HCT116 (cell line): ENCODE measurements around the gene PSAP. TPM values are rescaled to one million over a fixed set of nuclear protein-coding genes. Genes with fewer than 3 reads are reported as not detected.

Experiments
- ATAC-seq: fragments of 200-7000 bp; cut with Tn5 transposase; 2 replicates; pipeline ENCODE4 v1.9.1; 2020; ENCODE audit warnings: mild to moderate bottlenecking, moderate library complexity
- BruUV-seq: library from RNA; stranded (reverse); fragments of 400-500 nt; replicated peaks from 2 replicates; lab custom pipeline; 2021; lab: Mats Ljungman, UMichigan
- CTCF ChIA-PET: fragments of 300-600 bp; sonication (Branson Sonifier 250); formaldehyde crosslinking; loops from one replicate; lab custom pipeline; 2021; ENCODE audit warnings: antibody characterized with exemption; lab: Charles Lee
- POLR2A ChIA-PET: fragments of 300-600, 350-600 bp; sonication (Branson Sonifier 250); formaldehyde crosslinking; loops from one replicate; lab custom pipeline; 2021; ENCODE audit warnings: antibody characterized with exemption; lab: Charles Lee
- RAD21 ChIA-PET, 2 experiments: fragments of 300-600 bp; sonication (Branson Sonifier 250); formaldehyde crosslinking; loops; one replicate each; lab custom pipeline; 2023; ENCODE audit warnings: low total read pairs in 2 of 2; ENCODE audit not compliant: uncharacterized antibody in 2 of 2, unreplicated experiment in 2 of 2, low non-redundant PET in 1 of 2; lab: Charles Lee
- DNase-seq: peaks from one replicate; pipeline ENCODE4 v3.0.0-alpha.2; 2010; ENCODE audit warnings: low read depth, low spot score
- H2AFZ ChIP-seq: fragments of 200-600 bp; shearing (Covaris generic), sonication (generic); 2 replicates; pipeline ENCODE4 v1.6.1; 2017; ENCODE audit warnings: low read depth, mixed run types, mixed read lengths, antibody characterized with exemption, low read length; ENCODE audit not compliant: poor library complexity, severe bottlenecking
- H3K27ac ChIP-seq: 2 replicates; pipeline ENCODE4 v1.5.1; 2012; ENCODE audit warnings: low read depth, low read length
- H3K27me3 ChIP-seq: fragments of 200-600 bp; sonication (generic); 2 replicates; pipeline ENCODE4 v1.6.1; 2016; ENCODE audit warnings: mixed run types, low read length, mixed read lengths; ENCODE audit not compliant: insufficient read depth
- H3K36me3 ChIP-seq, 2 experiments: fragments of 200-500 bp in 1 of 2; fragments of 200-600 bp in 1 of 2; sonication (Bioruptor generic) in 1 of 2; sonication (generic) in 1 of 2; 2 replicates each; pipeline versions ENCODE4 v1.5.1 to v1.6.1; 2014 to 2016; ENCODE audit warnings: low read length in 2 of 2, inconsistent platforms in 1 of 2, mixed read lengths in 1 of 2, mixed run types in 1 of 2; ENCODE audit not compliant: insufficient read depth in 2 of 2, control insufficient read depth in 1 of 2
- H3K4me1 ChIP-seq, 2 experiments: fragments of 200-600 bp in 1 of 2; sonication (generic) in 1 of 2; 2 replicates each; pipeline versions ENCODE4 v1.5.1 to v1.6.1; 2012 to 2017; ENCODE audit warnings: low read length in 2 of 2, inconsistent platforms in 1 of 2, mild to moderate bottlenecking in 1 of 2, mixed read lengths in 1 of 2, mixed run types in 1 of 2, moderate library complexity in 1 of 2; ENCODE audit not compliant: insufficient read depth in 2 of 2, control insufficient read depth in 1 of 2
- H3K4me2 ChIP-seq: fragments of 200-600 bp; sonication (generic); 2 replicates; pipeline ENCODE4 v1.6.1; 2017; ENCODE audit warnings: mixed run types, low read length, mixed read lengths
- H3K4me3 ChIP-seq, 2 experiments: fragments of 200-600 bp in 1 of 2; sonication (generic) in 1 of 2; replicated peaks in 1 of 2; 2 replicates each; pipeline ENCODE4 v1.5.1; 2011 to 2016; ENCODE audit warnings: low read length in 2 of 2, control low read depth in 1 of 2, low read depth in 1 of 2, mild to moderate bottlenecking in 1 of 2, mixed read lengths in 1 of 2, mixed run types in 1 of 2
- H3K79me2 ChIP-seq: fragments of 200-600 bp; sonication (generic); 2 replicates; pipeline ENCODE4 v1.6.1; 2017; ENCODE audit warnings: mild to moderate bottlenecking, mixed run types, low read length, moderate library complexity, mixed read lengths; ENCODE audit not compliant: insufficient read depth
- H3K9ac ChIP-seq: fragments of 200-600 bp; sonication (generic); 2 replicates; pipeline ENCODE4 v1.6.1; 2016; ENCODE audit warnings: low read length, mixed read lengths
- H3K9me2 ChIP-seq: fragments of 200-600 bp; sonication (generic), shearing (Covaris generic); 2 replicates; pipeline ENCODE4 v1.6.1; 2017; ENCODE audit warnings: mixed run types, mild to moderate bottlenecking, moderate library complexity; ENCODE audit not compliant: insufficient read depth
- H3K9me3 ChIP-seq, 2 experiments: fragments of 200-500 bp in 1 of 2; fragments of 200-600 bp in 1 of 2; sonication (Bioruptor generic) in 1 of 2; sonication (generic) in 1 of 2; 2 replicates each; pipeline ENCODE4 v1.6.1; 2014 to 2017; ENCODE audit warnings: low read length in 2 of 2, mixed read lengths in 2 of 2, inconsistent platforms in 1 of 2, low read depth in 1 of 2, mild to moderate bottlenecking in 1 of 2, mixed run types in 1 of 2, moderate library complexity in 1 of 2; ENCODE audit not compliant: control insufficient read depth in 1 of 2, insufficient read depth in 1 of 2
- H4K20me1 ChIP-seq: fragments of 200-600 bp; sonication (generic), shearing (Covaris generic); 2 replicates; pipeline ENCODE4 v1.6.1; 2017; ENCODE audit warnings: mixed run types, mild to moderate bottlenecking, moderate library complexity; ENCODE audit not compliant: insufficient read depth
- CEBPB ChIP-seq: IDR thresholded peaks from 2 replicates; pipeline ENCODE4 v1.6.1; 2012; ENCODE audit warnings: low read depth
- EZH2 ChIP-seq: fragments of 200-600 bp; sonication (generic); IDR thresholded peaks from 2 replicates; pipeline ENCODE4 v1.6.1; 2017; ENCODE audit warnings: antibody characterized with exemption, mixed run types
- EZH2phosphoT487 ChIP-seq: fragments of 200-600 bp; IDR thresholded peaks from 2 replicates; pipeline ENCODE4 v1.6.1; 2018; ENCODE audit warnings: antibody characterized with exemption, borderline replicate concordance
- JUND ChIP-seq: IDR thresholded peaks from 2 replicates; pipeline ENCODE4 v1.6.1; 2012
- POLR2A ChIP-seq: IDR thresholded peaks from 2 replicates; pipeline ENCODE4 v1.7.0; 2011; ENCODE audit warnings: borderline replicate concordance; ENCODE audit not compliant: insufficient read depth, insufficient read length; ENCODE audit errors: extremely low read depth
- POLR2AphosphoS5 ChIP-seq: IDR thresholded peaks from 2 replicates; pipeline ENCODE4 v1.6.1; 2011; ENCODE audit warnings: mild to moderate bottlenecking, low read depth, low read length, moderate library complexity
- RAD21 ChIP-seq: IDR thresholded peaks from 2 replicates; pipeline ENCODE4 v1.6.1; 2012; ENCODE audit warnings: low read depth, mild to moderate bottlenecking
- SIN3A ChIP-seq: IDR thresholded peaks from 2 replicates; pipeline ENCODE4 v1.6.1; 2012; ENCODE audit warnings: low read depth
- SRF ChIP-seq: IDR thresholded peaks from 2 replicates; pipeline ENCODE4 v1.6.1; 2012; ENCODE audit warnings: low read depth
- YY1 ChIP-seq: IDR thresholded peaks from 2 replicates; pipeline ENCODE4 v1.6.1; 2011; ENCODE audit warnings: low read length, low read depth, moderate library complexity, mild to moderate bottlenecking; ENCODE audit not compliant: insufficient replicate concordance; ENCODE audit errors: extremely low read depth
- ZFX ChIP-seq: fragments of 450-650 bp; IDR thresholded peaks from 2 replicates; pipeline ENCODE4 v1.6.1; 2017
- intact Hi-C: fragments of 100-400 bp; cut with micrococcal nuclease; formaldehyde crosslinking; loops from 2 replicates; pipeline ENCODE4 v1.10.0; 2022
- total RNA-seq: library from RNA; stranded (reverse); gene quantifications from one replicate; pipeline ENCODE4 v1.2.1, GENCODE V29; 2021; ENCODE audit not compliant: unreplicated experiment
- TF ChIP-seq, protein P1 (sequence below): IDR thresholded peaks from 2 replicates; pipeline ENCODE4 v1.6.1; 2012
- TF ChIP-seq, protein P2 (sequence below): IDR thresholded peaks from 2 replicates; pipeline ENCODE4 v1.6.1; 2011; ENCODE audit warnings: mild to moderate bottlenecking, low read length, moderate library complexity; ENCODE audit not compliant: insufficient replicate concordance; ENCODE audit errors: extremely low read depth
- TF ChIP-seq, protein P3 (sequence below), 3 experiments: fragments of 200-600 bp in 1 of 3; sonication (generic) in 1 of 3; IDR thresholded peaks in 2 of 3; conservative IDR thresholded peaks in 1 of 3; 2 replicates each; pipeline ENCODE4 v1.5.1; 2012 to 2017; ENCODE audit warnings: low read depth in 2 of 3, low read length in 2 of 3, antibody characterized with exemption in 1 of 3, borderline replicate concordance in 1 of 3, control low read depth in 1 of 3, mild to moderate bottlenecking in 1 of 3, mixed read lengths in 1 of 3, mixed run types in 1 of 3, moderate library complexity in 1 of 3; ENCODE audit not compliant: insufficient read depth in 1 of 3
- TF ChIP-seq, protein P4 (sequence below): IDR thresholded peaks from 2 replicates; pipeline ENCODE4 v1.6.1; 2012

Gene PSAP
- total RNA-seq, 1 experiment from 2014 or later = 444 TPM

DNA sequence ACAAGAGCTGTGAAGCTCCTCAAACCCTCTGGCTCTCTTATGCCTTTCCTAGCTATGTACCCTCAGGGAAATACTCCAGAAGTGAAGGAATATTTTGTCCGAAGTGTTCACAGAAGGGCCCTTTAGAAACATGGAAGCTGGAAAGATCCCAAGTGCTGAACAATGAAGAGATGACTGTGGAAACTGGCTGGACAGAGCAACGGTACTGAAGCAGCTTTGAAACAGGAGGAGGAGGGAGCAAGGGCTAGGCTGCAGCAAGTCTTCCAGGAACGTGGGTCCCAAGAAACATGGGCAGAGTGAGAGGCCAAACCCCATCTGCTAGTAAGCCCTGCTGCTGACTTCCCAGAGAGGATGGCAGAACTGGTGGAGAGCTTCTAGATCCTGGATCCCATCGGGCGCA is 3.0 kb upstream of the PSAP start:
- Histone ChIP-seq H3K4me3 (no peak overlapping the region), H4K20me1 (no peaks in the 10 kb centered on the region; the same call in 1 of the 2 replicates), H3K9me2 (no peaks in the 10 kb centered on the region), H2AFZ (no peak overlapping the region), H3K4me1 (peaks cover 4 to 20% of the 10 kb centered on the region in 2 experiments; a peak in 3 of 4 replicates), H3K36me3 (no peaks in the 10 kb centered on the region)
- POLR2A ChIA-PET = no interaction called here
- no peak for DNase-seq
- TF ChIP-seq CEBPB (no peak), SIN3A (no peak), RAD21 (no peak), JUND (no peak), ZFX (no peak), POLR2A (no peak), EZH2 (no peak), POLR2AphosphoS5 (no peak), SRF (no peak), EZH2phosphoT487 (no peak), YY1 (no peak)
- TF ChIP-seq, protein P1, sequence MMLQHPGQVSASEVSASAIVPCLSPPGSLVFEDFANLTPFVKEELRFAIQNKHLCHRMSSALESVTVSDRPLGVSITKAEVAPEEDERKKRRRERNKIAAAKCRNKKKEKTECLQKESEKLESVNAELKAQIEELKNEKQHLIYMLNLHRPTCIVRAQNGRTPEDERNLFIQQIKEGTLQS = no peak
- TF ChIP-seq, protein P2, sequence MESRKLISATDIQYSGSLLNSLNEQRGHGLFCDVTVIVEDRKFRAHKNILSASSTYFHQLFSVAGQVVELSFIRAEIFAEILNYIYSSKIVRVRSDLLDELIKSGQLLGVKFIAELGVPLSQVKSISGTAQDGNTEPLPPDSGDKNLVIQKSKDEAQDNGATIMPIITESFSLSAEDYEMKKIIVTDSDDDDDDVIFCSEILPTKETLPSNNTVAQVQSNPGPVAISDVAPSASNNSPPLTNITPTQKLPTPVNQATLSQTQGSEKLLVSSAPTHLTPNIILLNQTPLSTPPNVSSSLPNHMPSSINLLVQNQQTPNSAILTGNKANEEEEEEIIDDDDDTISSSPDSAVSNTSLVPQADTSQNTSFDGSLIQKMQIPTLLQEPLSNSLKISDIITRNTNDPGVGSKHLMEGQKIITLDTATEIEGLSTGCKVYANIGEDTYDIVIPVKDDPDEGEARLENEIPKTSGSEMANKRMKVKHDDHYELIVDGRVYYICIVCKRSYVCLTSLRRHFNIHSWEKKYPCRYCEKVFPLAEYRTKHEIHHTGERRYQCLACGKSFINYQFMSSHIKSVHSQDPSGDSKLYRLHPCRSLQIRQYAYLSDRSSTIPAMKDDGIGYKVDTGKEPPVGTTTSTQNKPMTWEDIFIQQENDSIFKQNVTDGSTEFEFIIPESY = no peak
- TF ChIP-seq, protein P3, sequence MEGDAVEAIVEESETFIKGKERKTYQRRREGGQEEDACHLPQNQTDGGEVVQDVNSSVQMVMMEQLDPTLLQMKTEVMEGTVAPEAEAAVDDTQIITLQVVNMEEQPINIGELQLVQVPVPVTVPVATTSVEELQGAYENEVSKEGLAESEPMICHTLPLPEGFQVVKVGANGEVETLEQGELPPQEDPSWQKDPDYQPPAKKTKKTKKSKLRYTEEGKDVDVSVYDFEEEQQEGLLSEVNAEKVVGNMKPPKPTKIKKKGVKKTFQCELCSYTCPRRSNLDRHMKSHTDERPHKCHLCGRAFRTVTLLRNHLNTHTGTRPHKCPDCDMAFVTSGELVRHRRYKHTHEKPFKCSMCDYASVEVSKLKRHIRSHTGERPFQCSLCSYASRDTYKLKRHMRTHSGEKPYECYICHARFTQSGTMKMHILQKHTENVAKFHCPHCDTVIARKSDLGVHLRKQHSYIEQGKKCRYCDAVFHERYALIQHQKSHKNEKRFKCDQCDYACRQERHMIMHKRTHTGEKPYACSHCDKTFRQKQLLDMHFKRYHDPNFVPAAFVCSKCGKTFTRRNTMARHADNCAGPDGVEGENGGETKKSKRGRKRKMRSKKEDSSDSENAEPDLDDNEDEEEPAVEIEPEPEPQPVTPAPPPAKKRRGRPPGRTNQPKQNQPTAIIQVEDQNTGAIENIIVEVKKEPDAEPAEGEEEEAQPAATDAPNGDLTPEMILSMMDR (IDR thresholded peaks at IDR 0.05 in 2 of 3, conservative IDR thresholded peaks at IDR 0.05 in 1 of 3; ENCODE audit: borderline replicate concordance in 1 of 3, insufficient read depth in 1 of 3, low read depth in 2 of 3, low read length in 2 of 3) = no peak
- TF ChIP-seq, protein P4, sequence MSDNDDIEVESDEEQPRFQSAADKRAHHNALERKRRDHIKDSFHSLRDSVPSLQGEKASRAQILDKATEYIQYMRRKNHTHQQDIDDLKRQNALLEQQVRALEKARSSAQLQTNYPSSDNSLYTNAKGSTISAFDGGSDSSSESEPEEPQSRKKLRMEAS = no peak
- TF ChIP-seq, all 23 proteins: peak for 0
- Histone ChIP-seq H3K9me3 (no peaks in the 10 kb centered on the region), H3K27me3 (no peaks in the 10 kb centered on the region), H3K4me2 (no peak overlapping the region), H3K79me2 (peaks cover 19% of the 10 kb centered on the region), H3K9ac (no peak overlapping the region), H3K27ac (no peak overlapping the region)
- BruUV-seq = no TSS peak
- ChIA-PET CTCF (no interaction called here), RAD21 (no interaction called here)
- intact Hi-C loops = no loop called here
- ATAC-seq = no peak
